G401.6 (cell line): ENCODE measurements around the gene DNAJB12.

Experiments
- FAIRE-seq: peaks from 2 replicates; lab custom pipeline; 2012; peaks lifted over from hg19 to GRCh38; lab: Jason Lieb, UNC

DNAJB12 gene

GRCh38 chr10:72291019-72291532, 63.6 kb downstream of the DNAJB12 start:
- no peak for FAIRE-seq

- no peak for FAIRE-seq
Observed at GRCh38 chr10:72285972-72286521, 68.7 kb downstream of the DNAJB12 start.

- FAIRE-seq, result no peak
Observed at GRCh38 chr10:72283131-72283530, 71.6 kb downstream of the DNAJB12 start.
